ENCODE data around the gene SLC22A7.

SLC22A7 gene

DNA sequence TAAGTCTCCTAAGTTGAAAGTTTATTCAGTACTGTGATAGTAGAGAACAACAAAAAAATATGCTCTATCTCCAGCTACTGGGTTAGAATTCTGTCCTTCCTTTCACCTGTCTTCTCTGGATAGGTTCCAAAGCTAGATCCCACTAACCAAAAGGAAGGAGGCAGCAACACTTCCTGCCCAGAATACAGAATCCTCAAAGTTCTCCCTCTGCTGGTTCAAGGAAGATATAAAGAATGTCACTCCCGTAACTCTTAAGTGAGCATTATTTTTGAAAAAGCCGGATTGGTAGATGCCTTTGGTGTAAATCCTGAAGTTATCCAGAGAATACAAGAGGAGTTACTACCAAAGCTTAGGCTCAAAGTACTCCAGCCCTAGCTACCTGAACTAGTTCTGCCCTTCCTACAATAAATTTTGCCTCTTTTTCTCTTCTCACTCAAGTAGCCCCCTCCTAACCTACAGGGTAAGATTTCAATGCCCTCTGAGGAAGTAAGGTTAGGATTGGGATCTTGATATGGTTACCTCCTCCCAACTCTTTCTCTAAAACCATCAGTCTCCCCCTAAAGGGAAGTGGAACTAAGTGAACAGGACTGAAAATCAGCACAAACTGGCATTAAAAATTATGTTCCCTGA, 36.5 kb downstream of the SLC22A7 start (continued):
- no peak for TF ChIP-seq GLI4 (tag by site-specific recombination; IDR thresholded peaks at IDR 0.05)
- TF ChIP-seq ZNF654 (tag by site-specific recombination; IDR thresholded peaks at IDR 0.05; ENCODE audit: low read depth) = peak; percentile 39; the same call in 1 of the 2 replicates
- TF ChIP-seq, protein P1, sequence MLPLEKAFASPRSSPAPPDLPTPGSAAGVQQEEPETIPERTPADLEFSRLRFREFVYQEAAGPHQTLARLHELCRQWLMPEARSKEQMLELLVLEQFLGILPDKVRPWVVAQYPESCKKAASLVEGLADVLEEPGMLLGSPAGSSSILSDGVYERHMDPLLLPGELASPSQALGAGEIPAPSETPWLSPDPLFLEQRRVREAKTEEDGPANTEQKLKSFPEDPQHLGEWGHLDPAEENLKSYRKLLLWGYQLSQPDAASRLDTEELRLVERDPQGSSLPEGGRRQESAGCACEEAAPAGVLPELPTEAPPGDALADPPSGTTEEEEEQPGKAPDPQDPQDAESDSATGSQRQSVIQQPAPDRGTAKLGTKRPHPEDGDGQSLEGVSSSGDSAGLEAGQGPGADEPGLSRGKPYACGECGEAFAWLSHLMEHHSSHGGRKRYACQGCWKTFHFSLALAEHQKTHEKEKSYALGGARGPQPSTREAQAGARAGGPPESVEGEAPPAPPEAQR (tag by site-specific recombination; IDR thresholded peaks at IDR 0.05) = no peak
- TF ChIP-seq ZNF202 (tag by site-specific recombination; IDR thresholded peaks at IDR 0.05; ENCODE audit: borderline replicate concordance) = no peak
- no peak for TF ChIP-seq ZNF626 (tag by site-specific recombination; IDR thresholded peaks at IDR 0.05)
- TF ChIP-seq ZNF544 (tag by site-specific recombination; IDR thresholded peaks at IDR 0.05) = no peak
- TF ChIP-seq ZNF335 (tag by site-specific recombination; conservative IDR thresholded peaks at IDR 0.05) = 0 out of 2 replicates have a peak, but pooled peaks have one; percentile 22
- TF ChIP-seq FEZF1 (tag by site-specific recombination; IDR thresholded peaks at IDR 0.05) = no peak
- TF ChIP-seq ZNF2 (tag by site-specific recombination; IDR thresholded peaks at IDR 0.05) = no peak
- TF ChIP-seq SCRT2 (tag by site-specific recombination; IDR thresholded peaks at IDR 0.05) = no peak
- TF ChIP-seq ZNF660 (tag by site-specific recombination; IDR thresholded peaks at IDR 0.05) = peak; percentile 68
- no peak for TF ChIP-seq ZNF23 (tag by site-specific recombination; IDR thresholded peaks at IDR 0.05; ENCODE audit: borderline replicate concordance)
- no peak for TF ChIP-seq ZNF76 (tag by site-specific recombination; IDR thresholded peaks at IDR 0.05; ENCODE audit: borderline replicate concordance, low read depth)
- TF ChIP-seq, protein P2, sequence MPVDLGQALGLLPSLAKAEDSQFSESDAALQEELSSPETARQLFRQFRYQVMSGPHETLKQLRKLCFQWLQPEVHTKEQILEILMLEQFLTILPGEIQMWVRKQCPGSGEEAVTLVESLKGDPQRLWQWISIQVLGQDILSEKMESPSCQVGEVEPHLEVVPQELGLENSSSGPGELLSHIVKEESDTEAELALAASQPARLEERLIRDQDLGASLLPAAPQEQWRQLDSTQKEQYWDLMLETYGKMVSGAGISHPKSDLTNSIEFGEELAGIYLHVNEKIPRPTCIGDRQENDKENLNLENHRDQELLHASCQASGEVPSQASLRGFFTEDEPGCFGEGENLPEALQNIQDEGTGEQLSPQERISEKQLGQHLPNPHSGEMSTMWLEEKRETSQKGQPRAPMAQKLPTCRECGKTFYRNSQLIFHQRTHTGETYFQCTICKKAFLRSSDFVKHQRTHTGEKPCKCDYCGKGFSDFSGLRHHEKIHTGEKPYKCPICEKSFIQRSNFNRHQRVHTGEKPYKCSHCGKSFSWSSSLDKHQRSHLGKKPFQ (tag by site-specific recombination; IDR thresholded peaks at IDR 0.05) = no peak
- TF ChIP-seq KLF10 (tag by site-specific recombination; IDR thresholded peaks at IDR 0.05) = no peak
- no peak for TF ChIP-seq ZNF416 (tag by site-specific recombination; IDR thresholded peaks at IDR 0.05)
- no peak for TF ChIP-seq ZNF48 (tag by site-specific recombination; IDR thresholded peaks at IDR 0.05)
- no peak for TF ChIP-seq ZSCAN30 (tag by site-specific recombination; IDR thresholded peaks at IDR 0.05)
- TF ChIP-seq, protein P3, sequence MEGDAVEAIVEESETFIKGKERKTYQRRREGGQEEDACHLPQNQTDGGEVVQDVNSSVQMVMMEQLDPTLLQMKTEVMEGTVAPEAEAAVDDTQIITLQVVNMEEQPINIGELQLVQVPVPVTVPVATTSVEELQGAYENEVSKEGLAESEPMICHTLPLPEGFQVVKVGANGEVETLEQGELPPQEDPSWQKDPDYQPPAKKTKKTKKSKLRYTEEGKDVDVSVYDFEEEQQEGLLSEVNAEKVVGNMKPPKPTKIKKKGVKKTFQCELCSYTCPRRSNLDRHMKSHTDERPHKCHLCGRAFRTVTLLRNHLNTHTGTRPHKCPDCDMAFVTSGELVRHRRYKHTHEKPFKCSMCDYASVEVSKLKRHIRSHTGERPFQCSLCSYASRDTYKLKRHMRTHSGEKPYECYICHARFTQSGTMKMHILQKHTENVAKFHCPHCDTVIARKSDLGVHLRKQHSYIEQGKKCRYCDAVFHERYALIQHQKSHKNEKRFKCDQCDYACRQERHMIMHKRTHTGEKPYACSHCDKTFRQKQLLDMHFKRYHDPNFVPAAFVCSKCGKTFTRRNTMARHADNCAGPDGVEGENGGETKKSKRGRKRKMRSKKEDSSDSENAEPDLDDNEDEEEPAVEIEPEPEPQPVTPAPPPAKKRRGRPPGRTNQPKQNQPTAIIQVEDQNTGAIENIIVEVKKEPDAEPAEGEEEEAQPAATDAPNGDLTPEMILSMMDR (tag by site-specific recombination; IDR thresholded peaks at IDR 0.05) = peak; percentile 39; the same call in 1 of the 2 replicates
- TF ChIP-seq WT1 (tag by site-specific recombination; IDR thresholded peaks at IDR 0.05) = no peak
- no peak for TF ChIP-seq ZBTB7A (tag by site-specific recombination; IDR thresholded peaks at IDR 0.05; ENCODE audit: low read depth)
- TF ChIP-seq SP7 (tag by site-specific recombination; IDR thresholded peaks at IDR 0.05) = no peak

DNA sequence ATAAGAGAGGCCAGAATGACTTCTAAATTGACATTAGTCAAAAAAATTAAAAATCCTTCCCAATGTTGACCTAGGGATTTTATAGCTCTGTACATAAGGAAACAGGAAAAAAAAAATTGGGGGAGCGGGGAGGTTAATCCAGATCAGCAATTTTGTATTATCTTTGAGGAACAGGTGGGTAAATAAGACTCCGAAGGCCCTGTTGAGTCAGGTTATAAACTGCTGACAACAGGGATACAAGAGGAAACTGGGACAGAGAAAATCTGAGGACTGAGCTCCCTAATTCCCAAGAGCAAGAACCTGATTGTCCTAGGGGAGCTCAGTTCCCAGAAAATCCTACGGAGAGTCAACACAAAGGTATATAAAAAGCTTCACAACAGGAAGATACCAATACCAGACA, 37.4 kb downstream of the SLC22A7 start:
- ChIA-PET CTCF (interaction anchor here (0.7 to 3.7 kb wide), 26 partner anchors 11 to 434 kb away, joined by 3 to 83 read pairs (median 6); partner anchors contain the start of genes DNPH1, LRRC73, POLR1C and YIPF3), POLR2A (interaction anchor here (0.9 kb wide), 1 partner anchor 113 kb away, joined by 3 read pairs; no protein-coding TSS in a partner anchor)
- H3K9me3 ChIP-seq (ENCODE audit: control insufficient read depth, insufficient read depth, low read depth, low read length) = no peaks in the 10 kb centered on the region
- H3K4me3 ChIP-seq (ENCODE audit: low read depth, low read length) = no peak overlapping the region
- H3K27ac ChIP-seq (ENCODE audit: extremely low read depth, low read depth, low read length) = no peak overlapping the region
- H3K4me1 ChIP-seq (ENCODE audit: control insufficient read depth, insufficient read depth, low read length) = peaks cover 3% of the 10 kb centered on the region; the same call in 1 of the 2 replicates
- peaks cover 12 to 42% of the 10 kb centered on the region in 2 experiments for H3K36me3 ChIP-seq (ENCODE audit: control insufficient read depth in 2 of 2, insufficient read depth in 1 of 2, low read length in 2 of 2)
- TF ChIP-seq, protein P4, sequence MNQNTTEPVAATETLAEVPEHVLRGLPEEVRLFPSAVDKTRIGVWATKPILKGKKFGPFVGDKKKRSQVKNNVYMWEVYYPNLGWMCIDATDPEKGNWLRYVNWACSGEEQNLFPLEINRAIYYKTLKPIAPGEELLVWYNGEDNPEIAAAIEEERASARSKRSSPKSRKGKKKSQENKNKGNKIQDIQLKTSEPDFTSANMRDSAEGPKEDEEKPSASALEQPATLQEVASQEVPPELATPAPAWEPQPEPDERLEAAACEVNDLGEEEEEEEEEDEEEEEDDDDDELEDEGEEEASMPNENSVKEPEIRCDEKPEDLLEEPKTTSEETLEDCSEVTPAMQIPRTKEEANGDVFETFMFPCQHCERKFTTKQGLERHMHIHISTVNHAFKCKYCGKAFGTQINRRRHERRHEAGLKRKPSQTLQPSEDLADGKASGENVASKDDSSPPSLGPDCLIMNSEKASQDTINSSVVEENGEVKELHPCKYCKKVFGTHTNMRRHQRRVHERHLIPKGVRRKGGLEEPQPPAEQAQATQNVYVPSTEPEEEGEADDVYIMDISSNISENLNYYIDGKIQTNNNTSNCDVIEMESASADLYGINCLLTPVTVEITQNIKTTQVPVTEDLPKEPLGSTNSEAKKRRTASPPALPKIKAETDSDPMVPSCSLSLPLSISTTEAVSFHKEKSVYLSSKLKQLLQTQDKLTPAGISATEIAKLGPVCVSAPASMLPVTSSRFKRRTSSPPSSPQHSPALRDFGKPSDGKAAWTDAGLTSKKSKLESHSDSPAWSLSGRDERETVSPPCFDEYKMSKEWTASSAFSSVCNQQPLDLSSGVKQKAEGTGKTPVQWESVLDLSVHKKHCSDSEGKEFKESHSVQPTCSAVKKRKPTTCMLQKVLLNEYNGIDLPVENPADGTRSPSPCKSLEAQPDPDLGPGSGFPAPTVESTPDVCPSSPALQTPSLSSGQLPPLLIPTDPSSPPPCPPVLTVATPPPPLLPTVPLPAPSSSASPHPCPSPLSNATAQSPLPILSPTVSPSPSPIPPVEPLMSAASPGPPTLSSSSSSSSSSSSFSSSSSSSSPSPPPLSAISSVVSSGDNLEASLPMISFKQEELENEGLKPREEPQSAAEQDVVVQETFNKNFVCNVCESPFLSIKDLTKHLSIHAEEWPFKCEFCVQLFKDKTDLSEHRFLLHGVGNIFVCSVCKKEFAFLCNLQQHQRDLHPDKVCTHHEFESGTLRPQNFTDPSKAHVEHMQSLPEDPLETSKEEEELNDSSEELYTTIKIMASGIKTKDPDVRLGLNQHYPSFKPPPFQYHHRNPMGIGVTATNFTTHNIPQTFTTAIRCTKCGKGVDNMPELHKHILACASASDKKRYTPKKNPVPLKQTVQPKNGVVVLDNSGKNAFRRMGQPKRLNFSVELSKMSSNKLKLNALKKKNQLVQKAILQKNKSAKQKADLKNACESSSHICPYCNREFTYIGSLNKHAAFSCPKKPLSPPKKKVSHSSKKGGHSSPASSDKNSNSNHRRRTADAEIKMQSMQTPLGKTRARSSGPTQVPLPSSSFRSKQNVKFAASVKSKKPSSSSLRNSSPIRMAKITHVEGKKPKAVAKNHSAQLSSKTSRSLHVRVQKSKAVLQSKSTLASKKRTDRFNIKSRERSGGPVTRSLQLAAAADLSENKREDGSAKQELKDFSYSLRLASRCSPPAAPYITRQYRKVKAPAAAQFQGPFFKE (tag by site-specific recombination; IDR thresholded peaks at IDR 0.05; ENCODE audit: borderline replicate concordance) = no peak
- TF ChIP-seq SCRT2 (tag by site-specific recombination; IDR thresholded peaks at IDR 0.05) = peak; percentile 52; the same call in 1 of the 2 replicates
- no peak for TF ChIP-seq ZNF23 (tag by site-specific recombination; IDR thresholded peaks at IDR 0.05; ENCODE audit: borderline replicate concordance)
- TF ChIP-seq ZNF19 (tag by site-specific recombination; IDR thresholded peaks at IDR 0.05; ENCODE audit: low read depth) = no peak
- TF ChIP-seq, protein P5, sequence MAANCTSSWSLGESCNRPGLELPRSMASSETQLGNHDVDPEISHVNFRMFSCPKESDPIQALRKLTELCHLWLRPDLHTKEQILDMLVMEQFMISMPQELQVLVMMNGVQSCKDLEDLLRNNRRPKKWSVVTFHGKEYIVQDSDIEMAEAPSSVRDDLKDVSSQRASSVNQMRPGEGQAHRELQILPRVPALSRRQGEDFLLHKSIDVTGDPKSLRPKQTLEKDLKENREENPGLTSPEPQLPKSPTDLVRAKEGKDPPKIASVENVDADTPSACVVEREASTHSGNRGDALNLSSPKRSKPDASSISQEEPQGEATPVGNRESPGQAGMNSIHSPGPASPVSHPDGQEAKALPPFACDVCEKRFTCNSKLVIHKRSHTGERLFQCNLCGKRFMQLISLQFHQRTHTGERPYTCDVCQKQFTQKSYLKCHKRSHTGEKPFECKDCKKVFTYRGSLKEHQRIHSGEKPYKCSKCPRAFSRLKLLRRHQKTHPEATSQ (tag by site-specific recombination; IDR thresholded peaks at IDR 0.05) = no peak

Data from HEK293 (cell line).